Inflammatory macrophage (primary cell): Measurements from ENCODE around the gene APLN.

Source experiments
- DNase-seq, 2 donors: peaks; one replicate each; pipeline ENCODE4 v3.0.0-alpha.2; 2020 to 2022

Gene APLN

GRCh38 chrX:129659861-129660260 is 5.1 kb upstream of the APLN start:
- DNase-seq = peak; percentile 30 to 66

GRCh38 chrX:129659141-129659540 is 4.4 kb upstream of the APLN start:
- peak; percentile 67 to 76 for DNase-seq

- DNase-seq = no peak
Observed at GRCh38 chrX:129658429-129658828, 3.7 kb upstream of the APLN start.

- no peak for DNase-seq
Observed at GRCh38 chrX:129655547-129656249, 942 bp upstream of the APLN start.

- DNase-seq = peak in 1 of 2 donors; percentile 15
Observed at GRCh38 chrX:129653971-129654651, 645 bp downstream of the APLN start.

- DNase-seq = no peak
Observed at GRCh38 chrX:129653181-129653970, 1.4 kb downstream of the APLN start.

GRCh38 chrX:129652565-129653169 is 2.1 kb downstream of the APLN start:
- DNase-seq = no peak

- DNase-seq = no peak
Observed at GRCh38 chrX:129651756-129652564, 2.8 kb downstream of the APLN start.

GRCh38 chrX:129650821-129651510 is 3.8 kb downstream of the APLN start:
- DNase-seq = no peak

- DNase-seq = no peak
Observed at GRCh38 chrX:129650183-129650689, 4.5 kb downstream of the APLN start.

GRCh38 chrX:129649268-129650182 is 5.2 kb downstream of the APLN start:
- no peak for DNase-seq

GRCh38 chrX:129648514-129649267 is 6.1 kb downstream of the APLN start:
- no peak for DNase-seq

GRCh38 chrX:129647418-129648410 is 7.0 kb downstream of the APLN start:
- DNase-seq = no peak

GRCh38 chrX:129646566-129647417 is 8.0 kb downstream of the APLN start:
- no peak for DNase-seq

- peak in 1 of 2 donors; percentile 42 for DNase-seq
Observed at GRCh38 chrX:129642641-129643040, 12.1 kb downstream of the APLN start.

GRCh38 chrX:129641941-129642340 is 12.8 kb downstream of the APLN start:
- DNase-seq = no peak

GRCh38 chrX:129641469-129641868 is 13.3 kb downstream of the APLN start:
- DNase-seq = no peak
